DLD1 (cell line): Measurements from ENCODE around the gene KLHL21.

ENCODE experiments used
- in situ Hi-C: cut with HindIII; loops from 2 replicates; pipeline ENCODE4 v1.10.0; 2017; ENCODE audit warnings: low sequenced_read_pairs

KLHL21 gene

DNA sequence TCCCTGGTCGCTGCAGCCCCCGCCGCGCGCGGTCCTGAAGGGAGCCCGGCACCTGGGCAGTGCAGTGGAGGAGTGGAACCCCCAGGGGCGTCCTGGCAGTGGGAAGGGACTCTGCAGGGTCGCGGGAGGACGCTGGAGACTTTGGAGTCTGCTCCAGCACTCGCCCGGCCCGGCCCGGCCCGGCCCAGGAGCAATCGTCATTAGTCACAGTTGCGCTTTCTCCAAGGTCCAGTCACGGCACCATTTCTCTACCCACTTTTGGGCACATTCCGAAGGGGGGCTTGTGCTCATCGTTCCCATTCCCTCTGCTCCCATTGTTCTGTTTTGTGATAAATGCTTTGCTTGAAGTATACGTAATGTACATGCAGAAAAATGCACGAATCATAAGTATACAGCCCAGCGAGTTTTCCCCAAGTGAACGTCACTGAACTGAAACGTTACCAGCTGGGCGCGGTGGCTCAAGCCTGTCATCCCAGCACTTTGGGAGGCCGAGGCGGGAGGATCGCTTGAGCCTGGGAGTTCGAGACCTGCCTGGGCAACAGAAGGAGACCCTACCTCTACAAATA is 23.0 kb upstream of the KLHL21 start:
- in situ Hi-C loops, result no loop called here

DNA sequence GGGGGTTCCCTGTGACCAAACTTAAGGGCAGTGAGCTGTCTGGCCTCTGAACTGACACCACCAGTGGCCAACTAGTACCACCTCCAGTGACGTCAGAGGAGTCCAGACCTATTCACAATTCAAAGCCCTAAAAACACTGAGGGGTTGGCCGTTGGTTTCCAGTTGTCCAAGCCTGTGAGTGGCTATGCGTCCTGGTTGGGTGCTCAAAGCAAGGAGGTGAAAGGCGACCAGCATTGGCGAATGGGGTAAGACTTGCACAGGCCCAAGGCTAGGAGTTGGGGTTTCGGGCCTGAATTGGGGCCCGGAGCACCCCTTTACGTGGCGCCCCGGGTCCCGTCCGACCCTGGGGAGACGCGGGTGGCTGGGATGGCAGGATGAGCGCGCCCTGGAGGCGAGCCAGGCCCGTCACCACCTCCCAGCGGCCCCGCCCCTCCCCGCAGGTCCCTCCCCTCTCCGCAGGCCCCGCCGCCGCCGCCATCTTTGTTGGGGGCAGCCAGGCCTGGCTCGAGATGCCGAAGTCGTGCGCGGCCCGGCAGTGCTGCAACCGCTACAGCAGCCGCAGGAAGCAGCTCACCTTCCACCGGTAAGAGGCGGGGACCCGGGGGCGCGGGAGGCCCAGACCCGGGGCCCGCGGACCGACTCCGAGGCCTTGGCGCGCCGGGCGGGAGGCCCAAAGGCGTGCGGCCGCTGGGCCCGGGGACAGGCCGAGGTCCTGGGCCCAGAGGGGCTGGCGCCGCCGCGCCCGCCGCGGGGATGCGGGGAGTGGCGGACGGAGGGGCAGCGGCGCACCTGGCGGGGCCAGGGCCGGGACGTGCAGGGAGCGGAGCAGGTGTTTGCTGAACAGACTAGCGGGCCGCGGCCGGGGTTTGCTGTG is 22.3 kb upstream of the KLHL21 start, which contains the start of gene THAP3:
Gene THAP3 (plus strand): TSS at position 159 of the 874 bp plus-strand sequence. CDS start 351 bp downstream, at position 510.
- in situ Hi-C loops, result no loop called here

DNA sequence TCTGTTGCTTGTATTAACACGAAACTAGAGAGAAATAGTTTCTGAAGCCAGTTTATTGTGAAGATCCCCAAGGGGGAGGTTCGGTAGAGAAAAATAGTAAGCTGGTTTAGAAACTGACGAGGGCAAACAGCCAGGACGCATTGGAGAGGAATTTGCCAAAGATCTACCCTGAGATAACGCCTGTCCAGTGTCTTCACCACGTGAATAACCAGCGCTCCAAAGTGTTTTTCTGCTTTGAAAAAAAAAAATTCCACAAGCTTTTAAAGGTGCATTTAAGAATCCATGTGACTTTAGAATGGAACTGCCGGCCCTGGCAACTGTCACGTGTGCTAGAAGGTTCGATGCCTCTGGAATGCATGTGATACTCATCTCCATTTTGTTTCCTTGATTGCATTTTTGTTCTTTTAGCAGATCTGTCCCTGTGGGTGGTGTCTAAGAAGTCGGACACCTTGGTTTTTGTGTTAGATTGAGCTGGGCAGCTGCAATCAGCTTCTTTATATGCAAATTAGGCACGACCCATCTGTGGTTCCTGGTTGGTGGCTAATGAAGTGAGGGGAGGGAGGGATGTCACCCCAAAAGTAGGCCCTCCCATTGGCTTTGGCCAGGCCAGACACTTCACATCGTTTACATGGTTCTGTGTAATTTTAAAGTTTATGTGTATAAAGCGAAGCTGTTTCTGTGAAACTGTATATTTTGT is 20.7 kb upstream of the KLHL21 start:
- in situ Hi-C loops, result no loop called here

DNA sequence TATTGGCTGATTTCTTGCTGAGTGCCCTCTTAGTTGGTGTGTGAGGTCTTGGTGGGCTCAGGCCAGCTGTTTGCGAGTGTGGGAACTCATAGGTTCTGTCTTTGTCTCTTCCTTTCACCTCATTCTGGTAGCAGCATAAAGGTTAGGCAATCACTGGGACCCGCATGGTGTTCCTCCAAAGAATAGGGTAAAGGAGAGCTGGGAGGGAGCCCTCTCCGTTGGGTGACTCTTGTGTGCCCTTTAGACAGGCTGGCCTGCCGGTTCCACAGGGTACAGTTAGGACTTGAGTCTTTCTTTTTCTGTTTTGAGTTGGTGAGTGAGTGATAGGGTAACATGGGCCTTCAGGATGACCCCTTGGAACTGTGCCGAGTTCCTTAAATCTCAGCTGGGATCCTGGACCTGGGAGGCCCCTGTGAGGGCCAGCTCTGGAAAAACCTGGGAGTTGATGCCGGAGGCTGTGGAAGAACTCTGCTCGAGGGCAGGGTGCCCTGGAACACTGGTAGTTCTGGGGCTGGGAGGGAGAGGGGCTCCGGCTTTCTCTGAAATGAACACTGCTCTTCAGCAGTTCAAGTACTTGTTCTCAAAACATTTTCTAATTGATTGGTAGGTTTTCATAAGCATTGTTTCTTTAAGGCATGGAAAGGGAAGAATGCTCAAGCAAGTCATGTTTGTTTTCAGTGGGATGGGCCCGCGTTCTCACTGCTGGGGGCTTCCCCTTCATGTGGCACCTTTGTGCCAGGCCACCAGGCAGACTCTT is 19.9 kb upstream of the KLHL21 start:
- in situ Hi-C loops, result no loop called here

DNA sequence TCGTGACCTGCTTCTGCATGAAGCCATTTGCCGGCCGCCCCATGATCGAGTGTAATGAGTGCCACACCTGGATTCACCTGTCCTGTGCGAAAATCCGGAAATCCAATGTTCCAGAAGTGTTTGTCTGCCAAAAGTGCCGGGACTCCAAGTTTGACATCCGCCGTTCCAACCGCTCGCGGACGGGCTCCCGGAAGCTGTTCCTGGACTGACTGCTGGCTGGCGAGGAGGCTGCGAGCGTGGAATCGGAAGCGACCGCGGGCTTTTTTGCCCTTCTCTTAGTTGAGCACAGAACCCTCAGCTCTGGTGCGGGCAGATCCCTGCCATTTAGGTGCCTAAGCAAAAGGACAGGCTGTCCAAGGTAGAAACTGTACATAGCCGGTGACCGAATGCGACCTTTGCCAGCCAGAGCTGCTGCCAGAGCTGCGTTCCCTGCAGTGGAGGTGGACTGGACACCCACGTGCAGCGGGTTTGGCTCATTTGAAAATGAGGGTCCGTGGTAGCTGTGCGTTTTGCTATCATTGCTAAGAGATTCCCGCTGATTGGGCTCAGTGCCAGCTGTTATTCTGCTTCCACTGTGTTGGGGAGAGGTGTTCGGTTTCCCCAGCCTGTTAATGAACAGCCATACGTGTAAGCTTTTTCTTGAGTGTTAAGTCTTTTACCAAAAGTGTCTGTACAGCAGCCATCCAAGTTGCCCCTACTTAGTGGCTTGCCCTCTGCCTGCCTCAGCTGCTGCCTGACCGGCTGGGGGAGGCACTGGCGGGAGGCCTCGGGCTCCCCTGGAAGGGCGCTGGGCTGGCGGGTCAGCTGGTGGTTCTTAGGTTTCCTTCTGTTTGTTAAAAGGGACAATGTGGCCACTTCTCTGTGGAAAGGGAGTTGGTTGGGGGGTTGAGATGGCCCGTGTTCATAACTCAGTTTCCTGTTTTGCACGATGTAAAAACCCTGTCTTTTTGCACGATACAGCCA is 19.0 kb upstream of the KLHL21 start:
- in situ Hi-C loops, result no loop called here

DNA sequence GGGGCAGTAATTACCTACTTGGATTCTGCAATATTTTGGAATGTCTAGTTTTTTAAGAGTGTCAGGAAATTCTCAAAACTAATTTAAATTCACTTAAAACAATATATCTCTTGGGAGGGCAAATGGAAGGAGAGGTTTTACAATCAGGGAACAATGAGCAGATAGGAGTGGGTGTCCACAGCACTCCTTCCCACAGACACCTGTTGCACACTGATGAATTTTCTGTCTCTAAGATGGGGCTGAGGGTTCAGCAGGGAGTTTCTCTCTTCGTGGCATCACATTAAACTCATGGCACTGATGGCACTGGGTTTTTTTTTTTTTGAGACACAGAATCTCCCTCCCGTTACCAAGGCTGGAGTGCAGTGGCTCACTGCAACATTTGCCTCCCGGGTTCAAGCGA is 16.4 kb upstream of the KLHL21 start:
- in situ Hi-C loops, result no loop called here

DNA sequence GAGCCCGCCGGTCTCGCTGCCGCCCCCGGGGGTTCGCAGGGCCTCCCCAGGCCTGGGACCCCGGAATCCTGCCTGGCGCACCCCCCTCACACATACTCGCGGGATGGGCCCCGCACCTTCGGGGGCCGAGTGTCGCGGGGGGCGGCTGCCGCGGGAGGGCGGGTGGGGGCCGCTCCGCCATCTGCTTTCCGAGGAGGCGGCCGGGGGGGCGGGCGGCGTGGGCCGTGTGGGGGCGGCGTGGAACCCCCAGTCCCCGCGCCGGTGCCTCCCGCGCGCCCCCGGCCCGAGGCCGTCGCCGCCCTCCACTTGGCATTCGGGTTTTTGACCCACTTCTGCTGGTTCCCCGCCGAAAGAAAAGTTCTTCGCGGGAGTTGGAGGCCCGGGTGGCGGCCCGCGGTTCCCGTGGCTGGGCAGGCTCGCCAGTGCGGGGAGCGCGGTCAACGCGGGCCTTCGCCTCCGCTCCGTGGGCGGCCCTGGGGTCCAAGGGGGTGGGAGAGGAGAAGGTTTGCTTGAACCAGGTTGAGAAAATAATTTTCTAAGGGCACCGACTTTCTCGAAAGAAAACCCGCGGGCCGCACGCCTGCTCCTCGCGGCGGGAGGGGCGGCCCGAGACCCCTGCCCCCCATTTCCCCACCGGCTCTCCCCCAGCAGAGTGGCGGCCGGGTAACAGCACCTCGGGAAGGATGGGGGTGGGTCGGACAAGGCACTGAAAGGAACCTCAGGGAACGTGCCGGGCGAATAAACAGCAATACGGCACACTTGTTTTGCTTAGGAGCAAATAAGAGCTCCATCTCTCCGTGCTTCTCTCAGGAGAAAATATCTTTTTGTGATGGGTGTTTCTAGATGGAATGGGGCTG is 12.5 kb upstream of the KLHL21 start:
- in situ Hi-C loops, result no loop called here

DNA sequence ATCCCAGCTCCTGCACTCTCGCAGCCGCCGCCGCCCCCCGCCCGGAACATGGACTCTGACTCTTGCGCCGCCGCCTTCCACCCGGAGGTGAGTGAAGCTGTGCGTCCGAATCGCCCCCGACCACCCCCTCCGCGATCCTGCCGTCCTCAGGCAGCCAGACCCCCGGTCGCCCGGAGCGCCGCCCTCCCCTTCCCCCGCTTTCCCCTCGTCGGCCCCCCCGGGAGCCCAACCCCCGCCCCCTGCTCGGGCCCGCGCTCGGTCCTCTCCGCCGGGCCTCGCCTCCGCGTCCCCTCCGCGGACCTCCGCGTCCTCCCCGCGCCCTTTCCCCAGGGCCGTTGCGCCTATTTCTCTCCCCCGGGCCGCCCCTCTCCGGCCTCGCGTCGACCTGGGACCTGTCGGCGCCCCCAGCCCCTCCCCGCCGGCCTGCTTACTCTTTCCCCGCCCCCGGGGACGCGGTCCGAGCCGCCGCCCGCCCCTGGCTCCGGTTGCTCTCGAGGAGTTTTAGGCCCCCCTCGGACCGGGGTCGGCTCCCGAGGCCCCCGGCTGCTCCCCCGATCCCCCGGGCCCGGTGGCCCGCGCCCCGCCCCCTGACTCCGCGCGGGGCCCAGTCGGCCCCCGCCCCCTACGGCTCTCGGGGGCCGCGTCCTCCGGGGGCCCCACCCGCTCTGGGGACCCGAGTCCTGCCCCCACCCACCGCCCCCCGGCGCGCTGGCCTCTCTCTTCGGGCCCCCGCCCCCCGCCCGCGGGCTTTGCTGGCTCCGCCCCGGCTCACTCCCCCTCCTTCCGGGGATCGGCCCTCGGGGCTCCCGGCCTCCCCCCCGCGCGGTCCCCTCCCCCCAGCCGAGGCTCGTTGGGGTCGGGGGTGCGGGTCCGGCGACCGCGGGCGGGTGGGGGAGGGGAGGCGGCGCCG is 11.6 kb upstream of the KLHL21 start:
- in situ Hi-C loops, result no loop called here

DNA sequence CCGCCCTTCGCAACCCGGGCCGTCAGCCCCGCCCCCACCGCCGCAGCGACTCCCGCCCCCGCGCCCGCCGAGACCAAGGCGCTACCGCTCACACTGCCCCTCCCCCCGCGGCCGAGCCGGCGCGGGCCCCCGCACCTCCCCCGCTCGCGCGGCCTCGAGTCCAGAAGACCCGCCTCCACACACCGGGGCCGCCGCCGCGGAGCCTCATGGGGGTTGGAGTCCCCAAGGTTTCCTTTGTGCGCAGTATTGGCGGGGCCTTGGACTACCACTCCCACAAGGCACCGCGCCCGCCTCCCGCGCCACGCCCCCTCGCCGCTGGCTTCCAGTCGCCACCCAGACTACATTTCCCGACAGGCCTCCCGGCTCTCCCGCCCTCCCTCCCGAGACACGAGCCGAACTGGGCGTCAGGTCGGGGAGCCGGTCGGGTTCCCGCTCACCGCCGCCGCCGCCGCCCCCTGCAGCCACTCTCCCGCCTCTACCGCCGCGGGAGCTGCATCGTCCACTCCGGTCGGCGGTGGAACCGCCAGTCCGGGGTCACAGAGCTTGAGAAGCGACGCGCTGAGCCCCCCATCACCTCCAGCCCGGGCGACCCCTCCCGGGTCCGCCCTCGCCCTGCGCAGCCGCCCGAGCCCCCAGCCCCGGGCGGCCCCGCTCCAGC is 10.8 kb upstream of the KLHL21 start, which contains the start of gene PHF13:
Gene PHF13 (plus strand): TSS at position 371 of the 658 bp plus-strand sequence. CDS start 336 bp downstream, outside the sequence.
- in situ Hi-C loops, result no loop called here

DNA sequence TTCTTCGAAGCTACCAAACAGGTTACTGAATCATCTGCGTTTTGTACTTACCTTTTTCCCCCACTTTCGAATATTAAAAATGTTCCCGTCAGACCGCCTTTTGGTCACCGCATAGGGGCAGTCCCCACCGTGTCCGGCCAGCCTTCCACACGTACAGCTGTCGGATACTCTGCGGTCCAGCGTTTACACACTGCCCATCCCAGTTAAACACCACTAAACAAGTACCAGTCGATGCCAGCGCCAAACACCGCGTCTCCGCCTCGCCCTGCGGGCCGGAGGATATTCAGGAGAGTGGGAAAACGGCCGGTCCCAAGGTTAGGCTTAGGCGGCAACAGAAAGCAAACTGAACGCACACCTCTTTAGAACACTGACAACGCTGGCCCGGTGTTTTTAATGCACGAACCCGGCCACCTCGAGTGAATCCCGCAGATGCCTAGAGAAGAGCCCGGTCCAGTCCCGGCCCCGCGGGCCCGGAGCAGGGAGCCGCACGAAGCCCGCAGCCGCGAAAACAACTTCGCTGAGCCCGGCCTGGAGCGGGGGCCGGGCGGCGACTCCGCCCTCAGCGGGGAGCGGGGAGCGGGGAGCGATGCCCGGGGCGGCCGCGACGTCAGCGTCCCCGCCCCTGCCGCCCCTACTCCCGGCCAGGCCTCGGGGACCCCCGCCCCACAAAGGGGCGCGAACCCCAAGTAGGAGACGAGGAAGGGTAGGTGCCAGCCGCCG is 10.1 kb upstream of the KLHL21 start:
- in situ Hi-C loops, result no loop called here

DNA sequence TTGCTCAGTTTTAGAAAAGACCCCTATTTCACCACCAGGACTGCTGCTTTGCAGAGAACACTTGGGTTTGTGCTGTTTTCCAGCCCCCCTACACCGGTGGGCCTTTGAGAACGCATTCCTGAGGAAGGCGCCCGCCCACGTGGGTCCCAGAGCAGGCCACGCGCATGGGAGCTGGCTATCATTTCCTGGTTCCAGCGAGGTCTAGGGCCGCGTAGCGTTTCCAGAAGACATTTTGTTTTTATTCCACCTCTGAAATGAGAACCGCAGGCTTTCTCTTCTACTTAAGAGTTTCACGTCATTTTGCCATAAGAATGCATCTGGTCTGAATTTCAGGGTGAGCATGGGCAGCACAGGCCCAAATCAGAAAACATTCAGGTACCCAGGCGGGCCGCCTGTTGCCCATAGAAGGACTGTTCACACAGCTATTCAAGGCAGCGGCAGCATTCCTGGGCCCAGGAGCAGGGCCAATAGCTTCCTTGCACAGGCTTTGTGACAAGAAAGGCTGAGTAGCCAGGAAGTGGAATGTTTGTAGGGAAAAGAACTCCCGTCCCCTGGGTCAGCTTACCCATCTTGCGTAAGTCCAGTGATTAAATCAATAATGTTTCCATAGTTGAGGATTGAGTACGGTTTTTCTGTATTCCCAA is 1.4 kb upstream of the KLHL21 start:
- in situ Hi-C loops, result no loop called here

DNA sequence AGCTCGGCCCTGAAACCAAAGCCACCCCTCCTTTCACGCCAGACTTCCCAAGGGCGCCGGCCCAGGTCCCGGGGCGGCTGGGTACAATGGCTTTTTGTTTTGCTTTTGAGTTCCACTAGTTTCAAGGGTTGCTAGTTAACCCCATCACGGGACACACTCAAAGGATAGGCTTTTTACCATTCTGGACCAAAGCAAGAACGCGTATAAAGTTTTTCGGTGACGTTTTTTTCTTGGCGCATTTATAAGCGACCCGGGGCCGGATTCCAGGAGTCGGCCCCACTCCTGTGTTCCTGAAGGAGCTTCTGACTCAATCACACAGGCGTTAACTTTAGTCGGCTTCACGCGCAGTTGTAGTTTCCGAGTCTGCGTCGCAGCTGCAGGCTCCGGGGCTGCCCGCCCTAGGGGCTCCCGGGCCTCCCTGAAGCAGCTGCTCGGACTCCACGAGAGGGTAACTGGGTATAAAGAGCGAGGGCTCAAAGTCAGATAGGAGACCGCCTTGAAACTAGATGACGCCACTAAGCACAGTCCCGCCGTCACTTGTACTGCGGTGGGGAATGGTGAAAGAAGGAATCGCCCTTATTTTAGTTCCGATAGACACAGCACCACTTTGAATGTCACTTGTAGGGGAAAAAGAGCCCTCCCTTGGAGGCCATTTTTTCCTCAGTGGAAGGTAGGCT is 707 bp upstream of the KLHL21 start:
- in situ Hi-C loops, result no loop called here

DNA sequence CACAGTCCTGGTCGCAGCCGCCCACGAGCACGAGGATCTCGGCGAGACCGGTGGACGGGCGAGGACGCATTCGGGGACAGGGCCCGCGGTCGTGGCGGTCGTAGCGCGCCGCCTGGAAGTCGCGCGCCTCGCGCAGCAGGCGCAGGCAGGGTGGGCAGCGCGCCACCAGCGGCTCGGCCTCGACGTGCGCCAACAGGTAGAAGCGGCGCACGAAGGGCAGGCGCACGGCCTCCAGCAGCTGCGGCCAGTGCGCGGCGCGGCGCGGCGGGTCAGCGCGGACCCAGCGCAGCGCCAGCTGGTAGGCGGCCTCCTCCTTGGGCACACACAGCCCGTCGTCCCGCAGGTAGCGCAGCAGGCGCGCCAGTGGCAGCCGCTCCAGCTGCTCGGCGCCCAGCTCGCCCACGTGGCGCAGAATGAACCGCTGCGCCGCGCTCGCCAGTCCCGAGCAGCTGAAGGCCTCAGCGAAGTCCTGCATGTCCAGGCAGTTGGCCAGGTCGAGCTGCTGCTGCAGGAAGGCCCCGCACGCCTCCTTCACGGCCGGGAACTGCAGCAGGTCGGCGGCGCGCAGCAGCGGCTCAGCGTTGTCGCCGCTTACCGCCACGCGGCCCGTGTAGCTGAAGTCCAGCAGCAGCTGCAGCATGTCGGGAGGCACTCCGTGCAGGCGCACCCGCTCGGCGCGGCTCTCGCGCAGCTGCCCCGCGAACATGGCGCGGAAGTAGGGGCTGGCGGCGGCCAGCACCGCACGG is 573 bp downstream of the KLHL21 start:
- in situ Hi-C loops, result no loop called here

DNA sequence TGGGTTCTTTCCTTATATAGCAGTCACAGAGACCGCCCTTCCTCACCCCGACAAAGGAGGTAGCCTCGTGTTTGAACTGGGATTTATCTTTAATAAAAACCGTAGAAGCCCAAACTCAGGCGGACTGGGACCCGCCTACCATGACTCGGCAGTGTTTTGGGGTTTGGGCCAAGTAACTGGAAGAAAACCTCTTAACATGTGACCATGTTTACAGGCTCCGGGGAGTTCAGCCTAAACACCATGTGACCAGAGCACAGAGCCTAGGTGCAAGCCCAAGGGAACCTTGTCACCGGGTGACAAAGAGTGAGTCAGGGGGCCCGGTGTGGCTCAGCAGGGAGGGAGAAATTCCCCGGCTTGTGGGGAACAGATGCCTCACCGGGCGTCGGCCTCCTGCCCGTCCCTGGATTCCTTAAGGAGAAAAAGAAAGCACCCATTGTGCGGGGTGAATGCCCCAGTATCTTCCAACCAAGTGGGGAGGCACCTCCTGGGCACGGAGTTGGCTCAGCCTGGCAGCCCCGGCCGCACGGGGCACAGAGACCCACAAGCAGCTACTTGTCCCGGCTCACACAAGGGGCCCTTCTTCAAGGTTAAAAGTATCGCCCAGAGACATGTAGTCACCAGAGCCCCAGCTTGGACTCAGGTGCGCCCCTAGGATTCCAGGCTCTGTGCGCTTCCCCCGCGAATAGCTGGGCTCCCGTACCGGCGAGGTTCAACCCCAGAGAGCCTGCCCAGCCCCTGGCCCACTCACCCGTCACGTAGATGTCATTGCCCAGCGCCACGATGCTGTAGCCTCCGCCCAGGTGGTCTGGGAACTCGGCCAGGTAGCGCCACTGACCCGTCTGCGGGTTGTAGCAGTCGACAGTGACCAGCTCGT is 1.4 kb downstream of the KLHL21 start:
- in situ Hi-C loops, result no loop called here
